Naive thymus-derived CD4-positive, alpha-beta T cell (primary cell): ENCODE measurements around the gene CMTM1. TPM values are rescaled to one million over a fixed set of nuclear protein-coding genes. Genes with fewer than 3 reads are reported as not detected.

Source experiments
- ATAC-seq: fragments of 150-1000 bp; cut with Tn5 transposase; 2 replicates; pipeline ENCODE4 v1.10.0; 2021; ENCODE audit warnings: mild to moderate bottlenecking, moderate library complexity
- CTCF ChIA-PET: fragments of 350-600 bp; sonication (Branson Sonifier 250); formaldehyde crosslinking; loops from one replicate; lab custom pipeline; 2021; ENCODE audit warnings: antibody characterized with exemption; lab: Charles Lee
- POLR2A ChIA-PET: fragments of 350-600 bp; sonication (Branson Sonifier 250); formaldehyde crosslinking; loops from one replicate; lab custom pipeline; 2021; ENCODE audit warnings: antibody characterized with exemption, inconsistent platforms; lab: Charles Lee
- DNase-seq, 9 donors: peaks; one replicate each; pipeline versions ENCODE4 v3.0.0 to v3.0.0-alpha.2; 2020 to 2022; ENCODE audit warnings: mixed read lengths in 1 of 9
- H3K27ac ChIP-seq: one replicate; pipeline ENCODE4 v1.7.0; 2013; ENCODE audit warnings: mild to moderate bottlenecking, low read depth, low read length, moderate library complexity
- H3K27me3 ChIP-seq, 2 donors: one replicate each; pipeline ENCODE4 v1.7.0; 2013; ENCODE audit warnings: low read length in 2 of 2, mild to moderate bottlenecking in 2 of 2, moderate library complexity in 2 of 2; ENCODE audit not compliant: control insufficient read depth in 2 of 2, insufficient read depth in 2 of 2
- H3K36me3 ChIP-seq, 3 experiments: 1 replicate in 2 of 3; 2 replicates in 1 of 3; pipeline ENCODE4 v1.7.0; 2013; ENCODE audit warnings: low read length in 3 of 3, mild to moderate bottlenecking in 3 of 3, moderate library complexity in 1 of 3; ENCODE audit not compliant: insufficient read depth in 3 of 3, control insufficient read depth in 2 of 3
- H3K4me1 ChIP-seq, 2 donors: one replicate each; pipeline ENCODE4 v1.7.0; 2013; ENCODE audit warnings: low read length in 2 of 2, mild to moderate bottlenecking in 2 of 2, moderate library complexity in 1 of 2; ENCODE audit not compliant: control insufficient read depth in 2 of 2, insufficient read depth in 2 of 2
- H3K4me3 ChIP-seq: 2 replicates; pipeline ENCODE4 v1.7.0; 2013; ENCODE audit warnings: mild to moderate bottlenecking, low read length
- H3K9me3 ChIP-seq, 3 experiments: 1 replicate in 2 of 3; 2 replicates in 1 of 3; pipeline ENCODE4 v1.7.0; 2013; ENCODE audit warnings: low read length in 3 of 3; ENCODE audit not compliant: control insufficient read depth in 2 of 3
- H3K27ac Mint-ChIP-seq, 9 donors: one replicate each; pipeline ENCODE4 v1.8.0; 2020 to 2022; ENCODE audit warnings: mixed read lengths in 9 of 9, mild to moderate bottlenecking in 8 of 9, moderate library complexity in 5 of 9, inconsistent platforms in 2 of 9
- H3K27me3 Mint-ChIP-seq, 5 donors: one replicate each; pipeline ENCODE4 v1.8.0; 2021 to 2022; ENCODE audit warnings: mixed read lengths in 5 of 5, mild to moderate bottlenecking in 1 of 5
- H3K36me3 Mint-ChIP-seq, 5 donors: one replicate each; pipeline ENCODE4 v1.8.0; 2020 to 2022; ENCODE audit warnings: mixed read lengths in 5 of 5, mild to moderate bottlenecking in 3 of 5, inconsistent platforms in 1 of 5
- H3K4me1 Mint-ChIP-seq, 7 donors: one replicate each; pipeline ENCODE4 v1.8.0; 2020 to 2022; ENCODE audit warnings: mixed read lengths in 7 of 7, mild to moderate bottlenecking in 3 of 7, inconsistent platforms in 1 of 7
- H3K4me3 Mint-ChIP-seq, 10 donors: one replicate each; pipeline ENCODE4 v1.8.0; 2020 to 2022; ENCODE audit warnings: mild to moderate bottlenecking in 10 of 10, mixed read lengths in 10 of 10, moderate library complexity in 6 of 10, inconsistent platforms in 2 of 10
- H3K9me3 Mint-ChIP-seq, 11 donors: one replicate each; pipeline ENCODE4 v1.8.0; 2020 to 2022; ENCODE audit warnings: mixed read lengths in 11 of 11, mild to moderate bottlenecking in 4 of 11, inconsistent platforms in 1 of 11, moderate library complexity in 1 of 11
- intact Hi-C, 2 donors: fragments of 100-400 bp; cut with micrococcal nuclease; formaldehyde crosslinking; loops; one replicate each; pipeline ENCODE4 v1.15.1; 2023
- polyA plus RNA-seq, 2 donors: library from polyadenylated mRNA; unstranded; fragments of 300-500 nt; fragmentation: Illumina TruSeq; gene quantifications; one replicate each; pipeline ENCODE4 v1.2.3, GENCODE V29; 2021
- total RNA-seq, 6 experiments: library from RNA in 5 of 6; stranded (reverse) in 5 of 6; gene quantifications; 1 replicate in 5 of 6; 2 replicates in 1 of 6; pipeline ENCODE4 v1.2.3 and lab custom pipeline; 2021 to 2026

The CMTM1 gene
- total and polyA plus RNA-seq, 7 experiments from 2014 or later, result 0.36 to 23.3 (median 4.4) TPM

DNA sequence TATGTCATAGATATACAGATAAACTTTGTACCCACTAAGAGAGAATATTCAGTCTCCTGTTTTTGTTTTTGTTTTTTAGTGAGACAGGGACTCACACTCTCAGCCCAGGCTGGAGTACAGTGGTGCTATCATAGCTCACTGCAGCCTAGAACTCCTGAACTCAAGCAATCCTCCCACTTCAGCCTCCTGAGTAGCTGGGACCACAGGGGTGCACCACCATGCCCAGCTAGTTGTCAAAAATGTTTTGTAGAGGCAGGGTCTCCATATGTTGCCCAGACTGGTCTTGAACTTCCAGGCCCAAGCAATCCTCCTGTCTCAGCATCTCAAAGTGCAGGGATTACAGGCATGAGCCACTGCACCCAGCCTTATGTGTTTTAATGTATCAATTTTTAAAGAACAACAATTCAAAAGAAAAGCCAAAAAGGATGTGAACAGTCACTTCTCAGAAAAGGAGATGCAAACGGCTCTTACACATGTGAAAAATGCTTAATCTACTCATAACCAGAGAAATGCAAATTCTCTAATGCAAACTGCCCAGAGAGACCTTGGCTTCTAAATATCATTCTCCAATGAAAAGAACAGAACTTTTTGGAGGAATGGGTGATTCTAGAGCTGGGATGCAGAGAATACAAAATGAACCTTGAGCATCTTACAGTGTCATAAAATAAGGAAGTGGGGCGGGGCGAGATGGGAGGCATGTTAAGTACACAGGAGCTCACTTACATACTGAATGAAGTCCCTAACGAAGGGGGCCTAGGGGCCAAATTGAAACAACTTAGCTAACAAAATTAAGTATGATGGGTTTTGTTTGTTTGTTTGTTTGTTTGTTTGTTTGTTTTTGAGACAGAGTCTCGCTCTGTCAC is 31.0 kb downstream of the CMTM1 start:
- peaks cover 0 to 12% (median 0%) of the 10 kb centered on the region in 3 experiments for H3K9me3 ChIP-seq
- ChIA-PET POLR2A (interaction anchor here (1.1 to 2.6 kb wide), 2 partner anchors 10 to 45 kb away, joined by 4 to 6 read pairs; partner anchors contain the start of gene CKLF), CTCF (interaction anchor here (0.6 to 1.1 kb wide), 4 partner anchors 8 to 121 kb away, joined by 3 to 6 read pairs (median 3); no protein-coding TSS in a partner anchor)
- H3K4me3 ChIP-seq, result no peak overlapping the region
- peaks cover 0 to 22% of the 10 kb centered on the region in 2 donors for H3K4me1 ChIP-seq
- H3K27ac ChIP-seq, result peak overlapping the region; percentile 25
- H3K9me3 Mint-ChIP-seq, result peaks cover 0 to 14% (median 4%) of the 10 kb centered on the region in 11 donors
- intact Hi-C loops, result loop anchor here in 1 of 2 donors (1.0 to 2.0 kb wide), 2 partner anchors 8 to 80 kb away; no protein-coding TSS in a partner anchor
- H3K4me1 Mint-ChIP-seq, result peaks cover 16 to 47% (median 34%) of the 10 kb centered on the region in 7 donors
- no peaks in the 10 kb centered on the region for H3K36me3 ChIP-seq
- H3K4me3 Mint-ChIP-seq, result peak overlapping the region in 4 of 10 donors; percentile 6 to 68 (median 24)
- no peaks in the 10 kb centered on the region for H3K27me3 ChIP-seq
- no peaks in the 10 kb centered on the region for H3K27me3 Mint-ChIP-seq
- peak overlapping the region in 8 of 9 donors; percentile 1 to 86 (median 69) for H3K27ac Mint-ChIP-seq
- no peak for ATAC-seq
- DNase-seq, result no peak
- peaks cover 0 to 14% (median 5%) of the 10 kb centered on the region in 5 donors for H3K36me3 Mint-ChIP-seq

DNA sequence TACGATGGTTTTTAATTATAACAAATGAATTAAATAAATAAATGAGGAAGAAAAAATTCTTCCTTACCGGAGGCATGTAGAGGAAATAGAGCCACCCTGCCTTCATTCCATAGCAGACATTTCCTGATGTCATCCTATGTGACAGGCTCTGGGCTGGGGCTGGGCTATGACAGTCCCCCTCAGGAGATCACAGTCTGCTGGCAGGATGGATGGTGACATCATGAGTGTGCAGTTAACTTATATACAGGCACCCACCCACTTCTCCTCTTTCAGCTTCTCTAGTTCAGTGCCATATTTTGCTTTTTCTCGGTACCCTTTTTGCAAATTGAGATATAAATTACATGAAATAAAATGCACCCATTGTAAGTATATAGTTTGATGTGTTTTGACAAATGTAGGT is 31.9 kb downstream of the CMTM1 start:
- CTCF ChIA-PET, result interaction anchor here (0.6 to 1.1 kb wide), 4 partner anchors 9 to 122 kb away, joined by 3 to 6 read pairs (median 3); no protein-coding TSS in a partner anchor
- H3K9me3 ChIP-seq, result peaks cover 0 to 12% (median 0%) of the 10 kb centered on the region in 3 experiments
- H3K27ac ChIP-seq, result peak overlapping the region; percentile 13
- Mint-ChIP-seq H3K4me1 (peaks cover 19 to 53% (median 39%) of the 10 kb centered on the region in 7 donors), H3K27ac (peak overlapping the region in 8 of 9 donors; percentile 39 to 85 (median 59)), H3K36me3 (peaks cover 0 to 14% (median 5%) of the 10 kb centered on the region in 5 donors), H3K4me3 (peak overlapping the region in 2 of 10 donors; percentile 51 to 71), H3K9me3 (peaks cover 0 to 14% (median 4%) of the 10 kb centered on the region in 11 donors), H3K27me3 (no peaks in the 10 kb centered on the region)
- H3K4me1 ChIP-seq, result peaks cover 0 to 22% of the 10 kb centered on the region in 2 donors
- no peaks in the 10 kb centered on the region for H3K27me3 ChIP-seq
- intact Hi-C loops, result no loop called here
- no peaks in the 10 kb centered on the region for H3K36me3 ChIP-seq
- POLR2A ChIA-PET, result interaction anchor here (1.1 to 2.6 kb wide), 3 partner anchors 9 to 46 kb away, joined by 4 to 9 read pairs (median 6); partner anchors contain the start of gene CKLF
- no peak overlapping the region for H3K4me3 ChIP-seq
- DNase-seq (no peak), ATAC-seq (peak; percentile 45)

DNA sequence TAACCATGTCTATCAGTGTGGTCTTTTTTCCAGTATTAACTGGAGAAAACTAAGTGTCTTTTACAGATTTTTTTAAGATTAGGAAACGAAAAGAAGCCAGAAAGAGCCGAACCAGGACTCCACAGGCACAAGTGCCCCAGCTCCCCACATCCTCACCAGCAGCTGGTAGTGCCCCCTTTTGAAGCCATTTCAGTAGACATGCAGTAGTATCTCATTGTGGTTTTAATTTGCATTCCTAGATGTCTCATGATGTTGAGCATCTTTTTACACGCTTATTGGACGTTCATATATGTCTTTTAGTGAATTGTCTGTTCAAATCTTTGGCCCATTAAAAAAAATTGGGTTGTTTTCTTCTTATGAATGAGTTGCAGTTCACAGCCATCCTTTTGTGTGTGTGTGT is 33.5 kb downstream of the CMTM1 start:
- peaks cover 28 to 61% (median 47%) of the 10 kb centered on the region in 7 donors for H3K4me1 Mint-ChIP-seq
- H3K27me3 Mint-ChIP-seq, result peaks cover 0 to 3% (median 0%) of the 10 kb centered on the region in 5 donors
- ATAC-seq (no peak), DNase-seq (peak in 3 of 9 donors; percentile 36 to 51 (median 42))
- no peaks in the 10 kb centered on the region for H3K36me3 ChIP-seq
- H3K9me3 ChIP-seq, result peaks cover 0 to 12% (median 0%) of the 10 kb centered on the region in 3 experiments
- intact Hi-C loops, result loop anchor here in 1 of 2 donors (1.0 kb wide), 1 partner anchor 10 kb away; no protein-coding TSS in a partner anchor
- peaks cover 0 to 15% (median 5%) of the 10 kb centered on the region in 5 donors for H3K36me3 Mint-ChIP-seq
- ChIA-PET CTCF (interaction anchor here (0.7 to 1.4 kb wide), 4 partner anchors 9 to 753 kb away, joined by 3 to 7 read pairs (median 4); no protein-coding TSS in a partner anchor), POLR2A (interaction anchor here (1.1 to 1.9 kb wide), 2 partner anchors 9 to 47 kb away, joined by 9 to 11 read pairs; partner anchors contain the start of gene CKLF)
- peaks cover 9 to 22% of the 10 kb centered on the region in 2 donors for H3K4me1 ChIP-seq
- peak overlapping the region; percentile 6 to 84 (median 63) for H3K27ac Mint-ChIP-seq
- H3K4me3 Mint-ChIP-seq, result peak overlapping the region in 4 of 10 donors; percentile 2 to 48 (median 23)
- H3K27me3 ChIP-seq, result no peaks in the 10 kb centered on the region
- peaks cover 0 to 14% (median 4%) of the 10 kb centered on the region in 11 donors for H3K9me3 Mint-ChIP-seq
- no peak overlapping the region for H3K27ac ChIP-seq
- H3K4me3 ChIP-seq, result no peak overlapping the region

DNA sequence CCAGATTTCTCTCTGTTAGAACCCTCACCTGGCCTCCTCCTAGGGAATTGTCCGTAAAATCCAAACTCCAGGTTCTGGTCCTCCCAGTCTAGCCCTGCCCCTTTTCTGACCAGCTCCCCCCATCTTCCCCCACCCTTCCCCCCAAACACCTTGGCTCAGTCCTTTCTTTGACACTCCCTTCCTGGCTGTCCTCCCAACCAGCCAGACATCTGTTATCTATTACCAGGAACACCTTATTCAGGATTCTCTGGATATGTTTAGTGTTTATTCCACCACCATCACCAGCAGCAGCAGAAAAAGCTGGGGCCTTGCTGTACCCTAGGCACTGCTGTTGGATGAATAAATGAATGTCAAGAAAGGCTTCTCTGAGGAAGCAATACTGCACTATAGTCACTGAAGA is 34.2 kb downstream of the CMTM1 start:
- peaks cover 9 to 22% of the 10 kb centered on the region in 2 donors for H3K4me1 ChIP-seq
- Mint-ChIP-seq H3K4me1 (peaks cover 28 to 56% (median 47%) of the 10 kb centered on the region in 7 donors), H3K36me3 (peaks cover 0 to 15% (median 5%) of the 10 kb centered on the region in 5 donors), H3K27ac (peak overlapping the region in 5 of 9 donors; percentile 17 to 77 (median 68)), H3K9me3 (peaks cover 0 to 14% (median 4%) of the 10 kb centered on the region in 11 donors), H3K27me3 (peaks cover 0 to 3% (median 0%) of the 10 kb centered on the region in 5 donors), H3K4me3 (peak overlapping the region in 2 of 10 donors; percentile 9 to 10)
- DNase-seq (no peak), ATAC-seq (no peak)
- no peaks in the 10 kb centered on the region for H3K27me3 ChIP-seq
- H3K4me3 ChIP-seq, result no peak overlapping the region
- intact Hi-C loops, result no loop called here
- peaks cover 0 to 3% (median 0%) of the 10 kb centered on the region in 3 experiments for H3K36me3 ChIP-seq
- H3K27ac ChIP-seq, result no peak overlapping the region
- POLR2A ChIA-PET, result no interaction called here
- CTCF ChIA-PET, result interaction anchor here (1.0 kb wide), 1 partner anchor 10 kb away, joined by 5 read pairs; no protein-coding TSS in a partner anchor
- H3K9me3 ChIP-seq, result peaks cover 0 to 12% (median 0%) of the 10 kb centered on the region in 3 experiments

DNA sequence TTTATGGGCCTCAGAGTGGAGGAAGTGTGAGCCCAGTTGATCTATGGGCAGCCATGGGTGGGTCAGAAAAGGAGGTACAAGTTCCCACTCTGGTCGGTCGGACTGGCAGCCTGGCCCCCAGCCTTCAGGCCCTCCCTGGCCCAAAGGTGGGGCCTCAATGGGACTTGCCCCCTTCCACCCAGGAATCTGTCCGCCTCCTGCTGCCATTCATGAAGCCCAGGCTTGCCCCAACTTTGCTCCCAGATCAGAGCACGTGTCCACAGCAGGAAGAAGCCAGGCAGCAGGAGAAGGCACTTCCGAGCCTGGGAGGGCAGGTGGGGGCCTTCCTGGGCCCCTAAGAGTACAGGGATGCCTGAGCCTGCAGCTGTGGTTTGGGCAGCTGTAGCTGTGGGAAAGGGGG is 35.2 kb downstream of the CMTM1 start:
- Histone ChIP-seq H3K27me3 (no peaks in the 10 kb centered on the region), H3K4me3 (no peak overlapping the region), H3K9me3 (peaks cover 0 to 12% (median 0%) of the 10 kb centered on the region in 3 experiments), H3K4me1 (peaks cover 19 to 31% of the 10 kb centered on the region in 2 donors), H3K27ac (no peak overlapping the region), H3K36me3 (peaks cover 0 to 3% (median 0%) of the 10 kb centered on the region in 3 experiments)
- POLR2A ChIA-PET, result interaction anchor here (0.6 to 0.7 kb wide), 2 partner anchors 11 to 13 kb away, joined by 3 to 4 read pairs; no protein-coding TSS in a partner anchor
- DNase-seq (no peak), ATAC-seq (no peak)
- Mint-ChIP-seq H3K4me3 (no peak overlapping the region), H3K9me3 (peaks cover 0 to 14% (median 4%) of the 10 kb centered on the region in 11 donors), H3K27ac (peak overlapping the region in 2 of 9 donors; percentile 28 to 68), H3K36me3 (peaks cover 0 to 20% (median 5%) of the 10 kb centered on the region in 5 donors), H3K4me1 (peaks cover 33 to 58% (median 55%) of the 10 kb centered on the region in 7 donors), H3K27me3 (peaks cover 0 to 3% (median 0%) of the 10 kb centered on the region in 5 donors)
- CTCF ChIA-PET, result interaction anchor here (1.0 to 1.6 kb wide), 4 partner anchors 9 to 151 kb away, joined by 3 to 5 read pairs (median 4); no protein-coding TSS in a partner anchor
- intact Hi-C loops, result no loop called here
